Measurements from ENCODE around the gene FOXF1.
A peak's percentile ranks its signal among the peaks of the same experiment; 100 is the strongest.

FOXF1 gene

DNA sequence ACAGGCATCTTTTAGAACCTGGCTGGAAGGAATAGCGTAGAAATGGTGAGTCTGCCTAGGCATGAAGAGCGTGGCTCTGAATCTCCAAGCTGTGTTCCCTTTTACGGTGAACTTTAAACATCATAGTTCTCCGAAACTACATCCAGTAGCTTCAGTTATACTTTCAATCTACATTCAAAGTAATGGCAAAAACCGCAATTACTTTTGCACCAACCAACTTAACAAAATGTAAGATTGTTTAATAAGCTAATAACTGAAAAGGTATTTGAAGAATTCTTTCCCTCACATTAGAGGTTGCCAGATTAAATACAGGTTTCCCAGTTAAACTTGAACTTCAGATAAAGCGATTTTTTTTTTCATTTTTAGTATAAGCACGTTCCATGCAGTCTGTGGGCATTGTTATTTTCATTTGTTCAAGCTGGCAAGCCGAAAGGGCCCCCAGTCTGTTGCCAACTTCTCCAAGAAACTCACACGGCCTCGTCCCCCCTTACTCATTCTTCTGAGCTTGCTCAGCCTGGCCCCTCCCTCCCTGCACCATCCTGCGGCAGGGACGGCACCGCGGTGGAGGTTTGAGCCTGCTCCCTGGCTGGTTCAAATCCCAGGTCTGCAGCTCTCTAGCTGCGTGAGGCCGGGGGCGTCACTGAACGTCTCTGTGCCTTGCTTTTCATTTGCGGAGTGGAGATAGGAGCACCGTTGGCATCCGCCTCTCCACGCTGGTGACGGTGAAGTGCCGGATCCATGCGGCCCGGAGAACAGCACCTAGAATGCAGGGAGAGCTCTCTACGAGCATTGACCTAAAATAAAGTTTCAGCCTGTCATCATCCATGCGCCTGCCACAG is 48.2 kb downstream of the FOXF1 start:
- DNase-seq, result no peak

DNA sequence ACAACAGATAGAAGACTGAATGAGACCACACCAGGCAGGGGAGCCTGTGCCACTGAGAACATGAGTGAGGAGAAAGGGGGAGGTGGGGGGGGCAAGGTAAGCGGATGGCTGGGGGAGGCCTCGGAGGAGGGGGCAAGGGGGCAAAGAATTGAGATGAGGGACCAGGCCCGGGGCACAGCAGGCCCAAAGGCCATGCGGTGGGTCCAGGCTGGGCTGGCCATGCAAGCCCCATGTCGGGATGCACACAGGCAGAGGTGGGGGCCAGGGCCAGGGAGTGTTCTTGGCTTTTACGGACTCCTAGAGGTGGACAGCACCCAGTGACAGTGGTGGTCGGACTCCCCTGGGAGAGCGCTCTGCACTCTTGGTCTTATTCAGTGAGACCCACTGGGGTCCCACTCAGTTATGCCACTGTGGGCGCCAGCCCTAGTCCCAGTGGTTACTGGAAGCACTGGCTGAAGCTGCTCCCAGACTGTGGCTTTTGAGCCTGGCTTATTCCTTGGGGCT is 49.5 kb downstream of the FOXF1 start:
- no peak for DNase-seq

DNA sequence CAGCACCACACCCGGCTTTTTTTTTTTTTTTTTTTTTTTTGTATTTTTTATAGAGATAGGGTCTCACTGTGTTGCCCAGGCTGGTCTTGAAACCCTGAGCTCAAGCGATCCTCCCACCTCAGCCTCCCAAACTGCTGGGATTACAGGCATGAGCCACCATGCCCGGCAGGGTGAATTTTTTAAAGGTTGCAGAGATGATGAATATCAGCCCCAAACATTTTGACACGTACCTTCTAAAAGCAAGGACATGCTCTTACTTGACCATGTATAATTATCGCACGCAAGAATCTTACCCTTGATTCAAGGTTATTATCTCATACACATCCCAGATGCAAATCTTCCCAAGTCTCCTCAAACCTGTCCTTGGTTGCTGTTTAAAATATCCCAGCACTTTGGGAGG is 52.0 kb downstream of the FOXF1 start:
- no peak for DNase-seq

GRCh38 chr16:86563469-86564345 is 53.4 kb downstream of the FOXF1 start:
- DNase-seq, result peak; percentile 24 to 72
